Measurements from ENCODE around the gene EBI3. TPM values are rescaled to one million over a fixed set of nuclear protein-coding genes. Genes with fewer than 3 reads are reported as not detected.
"Not testable (repeated sequence)": the region's sequence is repeated elsewhere in the genome, so short reads cannot be mapped to it uniquely, and the experiment has no call there.

Gene EBI3
- total RNA-seq, 4 donors from 2014 or later: 0.38 to 1.7 (median 0.85) TPM; not detected in 1

DNA sequence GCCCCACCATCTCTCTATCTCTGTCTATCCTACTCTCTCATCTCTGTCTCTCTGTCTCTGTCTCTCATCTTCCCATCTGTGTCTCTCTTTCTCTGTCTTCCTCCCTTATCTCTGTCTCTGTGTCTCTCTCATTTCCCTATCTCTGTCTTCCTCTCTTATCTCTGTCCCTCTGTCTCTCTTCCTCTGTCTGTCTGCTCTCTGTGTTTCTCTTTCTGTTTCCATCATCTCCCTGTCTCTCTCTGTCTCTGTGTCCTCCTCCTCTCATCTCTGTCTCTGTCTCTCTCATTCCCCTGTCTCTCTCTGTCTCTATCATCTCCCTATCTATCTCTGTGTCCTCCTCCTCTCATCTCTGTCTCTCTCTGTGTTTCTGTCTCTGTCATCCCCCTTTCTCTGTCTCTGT is 1.6 kb upstream of the EBI3 start:
- H3K9me3 ChIP-seq: no peaks in the 10 kb centered on the region
- H3K36me3 ChIP-seq: no peaks in the 10 kb centered on the region
- H3K4me3 ChIP-seq: no peak overlapping the region
- DNase-seq (no peak), ATAC-seq (no peak)
- no peak for TF ChIP-seq POLR2A (IDR thresholded peaks at IDR 0.05)
- TF ChIP-seq, protein P1, sequence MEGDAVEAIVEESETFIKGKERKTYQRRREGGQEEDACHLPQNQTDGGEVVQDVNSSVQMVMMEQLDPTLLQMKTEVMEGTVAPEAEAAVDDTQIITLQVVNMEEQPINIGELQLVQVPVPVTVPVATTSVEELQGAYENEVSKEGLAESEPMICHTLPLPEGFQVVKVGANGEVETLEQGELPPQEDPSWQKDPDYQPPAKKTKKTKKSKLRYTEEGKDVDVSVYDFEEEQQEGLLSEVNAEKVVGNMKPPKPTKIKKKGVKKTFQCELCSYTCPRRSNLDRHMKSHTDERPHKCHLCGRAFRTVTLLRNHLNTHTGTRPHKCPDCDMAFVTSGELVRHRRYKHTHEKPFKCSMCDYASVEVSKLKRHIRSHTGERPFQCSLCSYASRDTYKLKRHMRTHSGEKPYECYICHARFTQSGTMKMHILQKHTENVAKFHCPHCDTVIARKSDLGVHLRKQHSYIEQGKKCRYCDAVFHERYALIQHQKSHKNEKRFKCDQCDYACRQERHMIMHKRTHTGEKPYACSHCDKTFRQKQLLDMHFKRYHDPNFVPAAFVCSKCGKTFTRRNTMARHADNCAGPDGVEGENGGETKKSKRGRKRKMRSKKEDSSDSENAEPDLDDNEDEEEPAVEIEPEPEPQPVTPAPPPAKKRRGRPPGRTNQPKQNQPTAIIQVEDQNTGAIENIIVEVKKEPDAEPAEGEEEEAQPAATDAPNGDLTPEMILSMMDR (IDR thresholded peaks at IDR 0.05 in 4 of 5, conservative IDR thresholded peaks at IDR 0.05 in 1 of 5): no peak
- no peak overlapping the region for H3K27ac ChIP-seq
- H3K4me1 ChIP-seq: no peaks in the 10 kb centered on the region
- intact Hi-C loops (cut with DNase I; ENCODE audit: low total_unique reads): no loop called here
- in situ Hi-C loops (cut with MboI; ENCODE audit: low sequenced_read_pairs in 4 of 4): no loop called here
- peaks cover 31 to 45% (median 38%) of the 10 kb centered on the region in 3 donors for H3K27me3 ChIP-seq

DNA sequence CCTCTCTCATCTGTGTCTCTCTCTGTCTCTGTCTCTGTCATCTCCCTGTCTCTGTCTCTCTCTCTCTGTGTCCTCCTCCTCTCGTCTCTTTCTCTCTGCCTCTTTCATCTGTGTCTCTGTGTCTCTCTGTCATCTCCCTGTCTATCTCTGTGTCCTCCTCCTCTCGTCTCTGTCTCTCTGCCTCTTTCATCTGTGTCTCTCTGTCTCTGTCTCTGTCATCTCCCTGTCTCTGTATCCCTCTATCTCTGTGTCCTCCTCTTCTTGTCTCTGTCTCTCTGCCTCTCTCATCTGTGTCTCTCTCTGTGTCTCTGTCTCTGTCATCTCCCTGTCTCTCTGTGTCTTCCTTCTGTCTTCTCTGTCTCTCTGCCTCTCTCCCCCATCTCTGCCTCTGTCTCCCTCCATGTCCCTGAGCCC is 551 bp upstream of the EBI3 start:
- intact Hi-C loops (cut with DNase I; ENCODE audit: low total_unique reads) (no loop called here), in situ Hi-C loops (cut with MboI; ENCODE audit: low sequenced_read_pairs in 4 of 4) (no loop called here)
- DNase-seq (no peak), ATAC-seq (no peak)
- TF ChIP-seq, protein P1 (IDR thresholded peaks at IDR 0.05 in 4 of 5, conservative IDR thresholded peaks at IDR 0.05 in 1 of 5): no peak
- TF ChIP-seq POLR2A (IDR thresholded peaks at IDR 0.05): no peak
- Histone ChIP-seq H3K9me3 (no peaks in the 10 kb centered on the region), H3K4me1 (no peaks in the 10 kb centered on the region), H3K27me3 (peaks cover 40 to 48% (median 48%) of the 10 kb centered on the region in 3 donors), H3K4me3 (no peak overlapping the region), H3K36me3 (no peaks in the 10 kb centered on the region), H3K27ac (no peak overlapping the region)

DNA sequence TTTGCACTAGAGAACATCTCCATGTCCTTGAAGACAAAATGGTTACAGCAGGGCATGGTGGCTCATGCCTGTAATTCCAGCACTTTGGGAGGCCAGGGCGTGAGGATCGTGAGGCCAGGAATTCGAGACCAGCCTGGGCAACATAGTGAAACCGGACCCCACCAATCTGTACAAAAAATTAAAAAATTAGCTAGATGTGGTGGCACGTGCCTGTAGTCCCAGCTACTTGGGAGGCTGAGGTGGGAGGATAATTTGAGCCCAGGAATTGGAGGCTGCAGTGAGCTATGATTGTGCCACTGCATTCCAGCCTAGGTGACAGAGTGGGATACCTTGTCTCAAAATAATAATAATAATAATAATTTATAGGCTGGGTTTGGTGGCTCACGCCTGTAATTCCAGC is 914 bp downstream of the EBI3 start:
- DNase-seq; intact Hi-C loops (cut with DNase I; ENCODE audit: low total_unique reads); H3K27ac ChIP-seq; H3K9me3 ChIP-seq; in situ Hi-C loops (cut with MboI; ENCODE audit: low sequenced_read_pairs in 4 of 4); H3K36me3 ChIP-seq; H3K4me3 ChIP-seq; H3K4me1 ChIP-seq; ATAC-seq: not testable (repeated sequence)
- peaks cover 40 to 49% (median 48%) of the 10 kb centered on the region in 3 donors for H3K27me3 ChIP-seq

DNA sequence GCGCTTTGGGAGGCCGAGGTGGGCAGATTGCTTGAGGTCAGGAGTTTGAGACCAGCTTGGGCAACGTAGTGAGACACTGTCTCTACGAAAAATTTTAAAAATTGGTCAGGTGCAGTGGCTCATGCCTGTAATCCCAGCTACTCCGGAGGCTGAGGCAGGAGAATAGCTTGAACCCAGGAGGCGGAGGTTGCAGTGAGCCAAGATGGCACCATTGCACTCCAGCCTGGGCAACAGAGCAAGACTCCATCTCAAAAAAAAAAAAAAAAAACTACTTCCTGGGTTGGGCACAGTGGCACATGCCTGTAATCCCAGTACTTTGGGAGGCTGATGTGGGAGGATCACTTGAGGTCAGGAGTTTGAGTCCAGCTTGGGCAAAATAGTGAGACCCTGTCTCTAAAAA is 2.2 kb downstream of the EBI3 start:
- intact Hi-C loops (cut with DNase I; ENCODE audit: low total_unique reads); H3K27ac ChIP-seq; in situ Hi-C loops (cut with MboI; ENCODE audit: low sequenced_read_pairs in 4 of 4); H3K4me1 ChIP-seq; H3K9me3 ChIP-seq; H3K36me3 ChIP-seq; H3K4me3 ChIP-seq; ATAC-seq; DNase-seq: not testable (repeated sequence)
- peaks cover 43 to 49% (median 48%) of the 10 kb centered on the region in 3 donors for H3K27me3 ChIP-seq

DNA sequence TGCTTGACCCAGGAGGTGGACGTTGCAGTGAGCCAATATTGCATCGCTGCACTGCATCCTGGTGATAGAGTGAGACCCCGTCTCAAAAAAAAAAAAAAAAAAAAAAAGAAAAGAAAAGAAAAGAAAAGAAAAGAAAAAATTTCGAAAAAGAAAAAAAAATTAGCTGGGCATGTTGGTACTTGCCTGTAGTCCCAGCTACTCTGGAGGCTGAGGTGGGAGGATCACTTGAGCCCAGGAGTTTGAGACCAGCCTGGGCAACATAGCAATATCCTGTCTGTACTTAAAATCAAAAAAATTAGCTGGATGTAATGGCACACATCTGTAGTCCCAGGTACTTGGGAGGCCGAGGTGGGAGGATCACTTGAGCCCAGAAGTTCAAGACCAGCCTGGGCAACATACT is 2.8 kb downstream of the EBI3 start:
- in situ Hi-C loops (cut with MboI; ENCODE audit: low sequenced_read_pairs in 4 of 4); H3K4me3 ChIP-seq; H3K27ac ChIP-seq; ATAC-seq; H3K9me3 ChIP-seq; DNase-seq; H3K4me1 ChIP-seq; intact Hi-C loops (cut with DNase I; ENCODE audit: low total_unique reads); H3K36me3 ChIP-seq: not testable (repeated sequence)
- H3K27me3 ChIP-seq: peaks cover 43 to 49% (median 48%) of the 10 kb centered on the region in 3 donors

DNA sequence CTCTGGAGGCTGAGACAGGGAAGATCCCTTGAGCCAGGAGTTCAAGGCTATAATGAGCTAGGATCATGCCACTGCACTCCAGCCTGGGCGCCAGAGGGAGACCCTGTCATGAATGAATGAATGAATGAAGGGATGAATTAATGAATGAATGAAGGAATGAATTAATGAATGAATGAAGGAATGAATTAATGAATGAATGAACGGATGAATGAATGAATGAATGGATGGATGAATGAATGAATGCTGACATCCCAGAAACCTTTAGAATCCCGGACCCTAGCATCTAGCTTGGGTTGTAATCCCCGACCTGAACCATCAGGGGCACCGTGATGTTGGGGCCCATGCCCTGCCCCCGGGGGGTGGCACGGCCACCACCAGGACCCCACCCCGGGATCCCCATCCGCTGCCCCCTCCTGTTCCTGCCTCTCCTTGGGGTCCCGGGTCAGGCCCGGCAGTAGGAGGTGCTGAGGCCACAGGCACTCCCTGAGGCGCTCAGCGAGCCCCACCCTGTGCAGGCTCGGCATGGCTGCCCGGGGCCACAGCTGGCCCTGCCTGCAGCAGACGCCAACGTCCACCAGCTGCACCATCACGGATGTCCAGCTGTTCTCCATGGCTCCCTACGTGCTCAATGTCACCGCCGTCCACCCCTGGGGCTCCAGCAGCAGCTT is 3.4 kb downstream of the EBI3 start:
- Histone ChIP-seq H3K36me3 (no peaks in the 10 kb centered on the region), H3K27ac (no peak overlapping the region), H3K27me3 (peaks cover 43 to 49% (median 47%) of the 10 kb centered on the region in 3 donors), H3K4me1 (no peaks in the 10 kb centered on the region), H3K9me3 (no peaks in the 10 kb centered on the region), H3K4me3 (no peak overlapping the region)
- TF ChIP-seq, protein P1 (IDR thresholded peaks at IDR 0.05 in 4 of 5, conservative IDR thresholded peaks at IDR 0.05 in 1 of 5): no peak
- no peak for TF ChIP-seq POLR2A (IDR thresholded peaks at IDR 0.05)
- no peak for ATAC-seq
- no peak for DNase-seq
- in situ Hi-C loops (cut with MboI; ENCODE audit: low sequenced_read_pairs in 4 of 4): no loop called here
- intact Hi-C loops (cut with DNase I; ENCODE audit: low total_unique reads): no loop called here
